ENCODE data around the gene CAMKMT.

CAMKMT gene

DNA sequence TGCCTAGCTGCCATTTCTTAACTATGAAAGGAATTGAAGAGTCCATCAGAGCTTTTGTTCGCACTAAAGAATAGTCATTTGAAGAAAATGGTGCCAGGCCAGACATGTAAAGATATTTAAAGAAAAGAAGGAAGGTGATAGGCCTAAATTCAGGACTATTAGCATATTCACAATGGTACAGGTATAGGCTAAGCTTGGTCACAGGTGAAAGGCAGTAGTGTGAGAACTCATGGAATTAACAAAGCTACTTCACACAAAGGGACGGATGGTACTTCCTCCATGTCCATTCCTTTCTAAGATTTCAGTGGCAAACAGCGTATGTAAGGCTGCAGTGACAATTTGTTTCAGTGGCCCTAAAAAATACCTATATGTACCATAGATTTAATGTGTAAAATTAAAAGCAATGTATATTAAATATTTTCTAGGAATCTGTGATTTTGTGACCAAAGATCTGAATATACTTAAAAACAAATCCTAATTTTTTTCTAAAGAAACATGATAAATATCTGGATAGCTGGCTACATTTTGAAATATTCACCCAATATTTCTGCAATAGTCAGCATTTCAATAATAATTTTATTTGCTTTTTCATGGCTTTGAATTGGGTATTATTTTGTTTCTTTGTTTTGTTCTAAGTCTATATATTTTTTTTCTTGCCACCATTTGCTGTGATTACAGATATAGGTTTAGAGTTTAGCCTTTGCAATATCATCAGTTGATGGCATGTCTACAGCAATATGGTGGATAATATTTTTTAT lies 116.1 kb downstream of the CAMKMT start:
- H3K79me1 ChIP-seq (ENCODE audit: low read depth, low read length) = no peaks in the 10 kb centered on the region
- H2BK15ac ChIP-seq (ENCODE audit: low read length) = no peak overlapping the region
- no peak overlapping the region for H4K8ac ChIP-seq (ENCODE audit: low read depth, low read length)
- H2AFZ ChIP-seq (ENCODE audit: low read length) = peak overlapping the region; percentile 9
- H3K23ac ChIP-seq (ENCODE audit: low read depth, low read length, poor library complexity) = no peak overlapping the region
- H4K91ac ChIP-seq (ENCODE audit: low read depth, low read length, poor library complexity) = no peak overlapping the region
- H3K27me3 ChIP-seq (ENCODE audit: control insufficient read depth in 3 of 3, insufficient read depth in 3 of 3, low read depth in 1 of 3, low read length in 3 of 3) = no peaks in the 10 kb centered on the region
- WGBS, 2 donors (ENCODE audit: extremely low coverage in 2 of 2, insufficient read length in 2 of 2, insufficient replicate concordance in 1 of 2) = no CpG with 5 or more reads among the region's 3 CpGs
- no peak overlapping the region for H3K18ac ChIP-seq (ENCODE audit: low read length)
- H3K4me2 ChIP-seq (ENCODE audit: insufficient read depth, low read length, poor library complexity, severe bottlenecking) = no peak overlapping the region
- no peaks in the 10 kb centered on the region for H3K36me3 ChIP-seq (replicated peaks in 1 of 2; ENCODE audit: control insufficient read depth in 2 of 2, insufficient read depth in 2 of 2, low read length in 2 of 2)
- H2BK5ac ChIP-seq (ENCODE audit: low read length) = no peak overlapping the region
- no peak overlapping the region for H3K4ac ChIP-seq (ENCODE audit: low read length)
- H3K27ac ChIP-seq (replicated peaks; ENCODE audit: low read length) = no peak overlapping the region
- H2AK5ac ChIP-seq (ENCODE audit: low read depth, low read length) = no peak overlapping the region
- H3K4me1 ChIP-seq (ENCODE audit: control insufficient read depth in 2 of 2, insufficient read depth in 1 of 2, low read depth in 1 of 2, low read length in 2 of 2) = peaks cover 2% of the 10 kb centered on the region in 2 donors
- no peak overlapping the region for H3K14ac ChIP-seq (ENCODE audit: low read length)
- DNase-seq (ENCODE audit: low spot score) = no peak
- no peak overlapping the region for H2BK120ac ChIP-seq (ENCODE audit: low read depth, low read length)
- no peaks in the 10 kb centered on the region for H3K9me3 ChIP-seq (replicated peaks in 1 of 2; ENCODE audit: control insufficient read depth in 2 of 2, insufficient read depth in 1 of 2, low read depth in 1 of 2, low read length in 2 of 2)
- no peak overlapping the region for H3K9ac ChIP-seq (ENCODE audit: low read depth, low read length, poor library complexity)
- H3K4me3 ChIP-seq (ENCODE audit: low read length in 2 of 2) = no peak overlapping the region
- no peak overlapping the region for H2BK12ac ChIP-seq (ENCODE audit: low read length)

DNA sequence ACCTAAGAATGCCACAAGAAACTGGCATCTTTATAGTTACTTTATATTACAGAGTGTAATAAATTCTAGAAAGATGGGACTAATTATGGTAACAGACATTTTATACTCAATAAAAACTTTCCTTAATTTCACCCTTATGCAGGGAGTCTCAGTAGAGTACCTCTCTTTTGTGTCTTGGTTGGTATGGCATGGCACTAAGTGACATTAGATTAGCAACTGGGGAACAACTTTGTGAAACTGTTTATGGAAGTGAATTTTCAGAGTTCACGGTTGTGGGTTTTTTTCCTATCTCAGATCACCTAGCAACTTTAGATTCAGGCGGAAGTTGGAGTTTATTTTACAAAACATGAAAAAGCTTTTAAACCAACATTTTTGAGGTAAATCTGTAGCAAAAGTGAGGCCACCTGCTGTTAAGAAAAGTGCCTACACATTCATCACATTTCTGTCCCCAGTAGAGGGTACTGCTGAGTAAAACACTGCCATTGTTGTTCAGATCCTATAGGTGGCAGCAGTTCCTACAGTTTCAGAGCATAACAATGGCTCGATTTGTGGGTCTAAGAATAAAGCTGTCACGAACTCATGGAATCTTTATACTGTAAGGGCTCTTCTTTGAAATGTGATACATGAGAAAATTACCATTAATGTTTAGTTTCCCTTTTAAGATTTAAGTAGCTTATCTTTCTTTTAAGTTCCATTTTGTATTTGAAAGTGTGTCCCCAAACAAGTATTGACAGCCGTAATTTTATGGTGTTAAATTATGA lies 117.6 kb downstream of the CAMKMT start:
- DNase-seq (ENCODE audit: low spot score) = peak; percentile 75
- no peak overlapping the region for H3K18ac ChIP-seq (ENCODE audit: low read length)
- peaks cover 2% of the 10 kb centered on the region in 2 donors for H3K4me1 ChIP-seq (ENCODE audit: control insufficient read depth in 2 of 2, insufficient read depth in 1 of 2, low read depth in 1 of 2, low read length in 2 of 2)
- H3K23ac ChIP-seq (ENCODE audit: low read depth, low read length, poor library complexity) = no peak overlapping the region
- H2BK15ac ChIP-seq (ENCODE audit: low read length) = no peak overlapping the region
- no peak overlapping the region for H3K4me3 ChIP-seq (ENCODE audit: low read length in 2 of 2)
- no peak overlapping the region for H4K8ac ChIP-seq (ENCODE audit: low read depth, low read length)
- no peak overlapping the region for H3K14ac ChIP-seq (ENCODE audit: low read length)
- no peak overlapping the region for H3K4me2 ChIP-seq (ENCODE audit: insufficient read depth, low read length, poor library complexity, severe bottlenecking)
- H3K27me3 ChIP-seq (ENCODE audit: control insufficient read depth in 3 of 3, insufficient read depth in 3 of 3, low read depth in 1 of 3, low read length in 3 of 3) = no peaks in the 10 kb centered on the region
- no peak overlapping the region for H2AFZ ChIP-seq (ENCODE audit: low read length)
- no peak overlapping the region for H2BK5ac ChIP-seq (ENCODE audit: low read length)
- WGBS, 2 donors (ENCODE audit: extremely low coverage in 2 of 2, insufficient read length in 2 of 2, insufficient replicate concordance in 1 of 2) = no CpG with 5 or more reads among the region's 5 CpGs
- H4K91ac ChIP-seq (ENCODE audit: low read depth, low read length, poor library complexity) = no peak overlapping the region
- no peaks in the 10 kb centered on the region for H3K9me3 ChIP-seq (replicated peaks in 1 of 2; ENCODE audit: control insufficient read depth in 2 of 2, insufficient read depth in 1 of 2, low read depth in 1 of 2, low read length in 2 of 2)
- no peaks in the 10 kb centered on the region for H3K36me3 ChIP-seq (replicated peaks in 1 of 2; ENCODE audit: control insufficient read depth in 2 of 2, insufficient read depth in 2 of 2, low read length in 2 of 2)
- no peaks in the 10 kb centered on the region for H3K79me1 ChIP-seq (ENCODE audit: low read depth, low read length)
- H3K9ac ChIP-seq (ENCODE audit: low read depth, low read length, poor library complexity) = no peak overlapping the region
- H2BK12ac ChIP-seq (ENCODE audit: low read length) = no peak overlapping the region
- no peak overlapping the region for H2BK120ac ChIP-seq (ENCODE audit: low read depth, low read length)
- H3K27ac ChIP-seq (replicated peaks; ENCODE audit: low read length) = no peak overlapping the region
- H2AK5ac ChIP-seq (ENCODE audit: low read depth, low read length) = no peak overlapping the region
- no peak overlapping the region for H3K4ac ChIP-seq (ENCODE audit: low read length)

DNA sequence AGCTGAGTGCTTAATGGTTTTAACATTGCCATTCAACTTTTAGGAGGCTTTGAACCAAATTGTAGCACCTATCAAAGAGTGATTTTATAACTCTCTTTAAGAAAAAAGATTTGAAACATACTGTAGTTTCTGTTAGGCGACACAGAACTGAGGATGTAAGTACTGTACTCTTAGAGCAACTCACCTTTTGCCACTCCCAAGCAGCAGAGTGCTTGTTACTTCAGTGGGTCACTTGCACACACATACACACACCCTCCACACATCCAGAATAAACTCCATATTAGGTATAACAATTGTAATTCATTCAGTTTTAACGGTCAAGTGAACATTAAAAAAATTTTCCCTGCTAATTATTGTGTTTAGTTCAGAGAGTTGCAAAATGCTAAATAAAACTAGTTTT lies 118.3 kb downstream of the CAMKMT start:
- H2BK120ac ChIP-seq (ENCODE audit: low read depth, low read length) = no peak overlapping the region
- WGBS, 2 donors (ENCODE audit: extremely low coverage in 2 of 2, insufficient read length in 2 of 2, insufficient replicate concordance in 1 of 2) = no CpG with 5 or more reads among the region's 2 CpGs
- H2AFZ ChIP-seq (ENCODE audit: low read length) = no peak overlapping the region
- H4K8ac ChIP-seq (ENCODE audit: low read depth, low read length) = no peak overlapping the region
- no peak overlapping the region for H2AK5ac ChIP-seq (ENCODE audit: low read depth, low read length)
- no peak overlapping the region for H3K23ac ChIP-seq (ENCODE audit: low read depth, low read length, poor library complexity)
- no peak overlapping the region for H4K91ac ChIP-seq (ENCODE audit: low read depth, low read length, poor library complexity)
- no peak for DNase-seq (ENCODE audit: low spot score)
- H3K9ac ChIP-seq (ENCODE audit: low read depth, low read length, poor library complexity) = no peak overlapping the region
- H2BK5ac ChIP-seq (ENCODE audit: low read length) = no peak overlapping the region
- no peak overlapping the region for H2BK12ac ChIP-seq (ENCODE audit: low read length)
- no peaks in the 10 kb centered on the region for H3K27me3 ChIP-seq (ENCODE audit: control insufficient read depth in 3 of 3, insufficient read depth in 3 of 3, low read depth in 1 of 3, low read length in 3 of 3)
- no peak overlapping the region for H3K27ac ChIP-seq (replicated peaks; ENCODE audit: low read length)
- no peak overlapping the region for H3K18ac ChIP-seq (ENCODE audit: low read length)
- H2BK15ac ChIP-seq (ENCODE audit: low read length) = no peak overlapping the region
- H3K4ac ChIP-seq (ENCODE audit: low read length) = no peak overlapping the region
- peaks cover 2% of the 10 kb centered on the region in 2 donors for H3K4me1 ChIP-seq (ENCODE audit: control insufficient read depth in 2 of 2, insufficient read depth in 1 of 2, low read depth in 1 of 2, low read length in 2 of 2)
- no peaks in the 10 kb centered on the region for H3K9me3 ChIP-seq (replicated peaks in 1 of 2; ENCODE audit: control insufficient read depth in 2 of 2, insufficient read depth in 1 of 2, low read depth in 1 of 2, low read length in 2 of 2)
- H3K36me3 ChIP-seq (replicated peaks in 1 of 2; ENCODE audit: control insufficient read depth in 2 of 2, insufficient read depth in 2 of 2, low read length in 2 of 2) = no peaks in the 10 kb centered on the region
- no peak overlapping the region for H3K4me2 ChIP-seq (ENCODE audit: insufficient read depth, low read length, poor library complexity, severe bottlenecking)
- no peak overlapping the region for H3K4me3 ChIP-seq (ENCODE audit: low read length in 2 of 2)
- H3K79me1 ChIP-seq (ENCODE audit: low read depth, low read length) = no peaks in the 10 kb centered on the region
- H3K14ac ChIP-seq (ENCODE audit: low read length) = no peak overlapping the region

DNA sequence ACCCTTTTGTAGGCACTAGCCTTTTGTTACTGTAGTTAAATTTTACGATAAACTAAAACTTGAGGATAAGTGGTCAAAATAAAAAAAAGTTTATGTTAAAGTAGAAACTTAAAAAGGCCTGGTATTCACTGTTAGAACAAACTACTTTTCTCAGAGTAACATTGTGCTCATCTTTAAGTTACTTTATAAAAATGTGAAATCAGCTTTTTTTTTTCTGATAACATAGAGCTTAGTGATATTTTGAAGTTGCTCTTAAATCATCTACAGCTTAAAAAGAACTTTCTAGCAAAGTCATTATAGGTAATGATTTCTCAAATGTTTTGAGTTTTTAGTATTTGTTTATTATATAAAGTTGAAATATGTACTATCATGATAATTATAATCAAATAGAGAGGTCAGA lies 125.3 kb downstream of the CAMKMT start:
- H3K23ac ChIP-seq (ENCODE audit: low read depth, low read length, poor library complexity) = no peak overlapping the region
- DNase-seq (ENCODE audit: low spot score) = no peak
- no peaks in the 10 kb centered on the region for H3K79me1 ChIP-seq (ENCODE audit: low read depth, low read length)
- no peak overlapping the region for H3K18ac ChIP-seq (ENCODE audit: low read length)
- H2AFZ ChIP-seq (ENCODE audit: low read length) = no peak overlapping the region
- no peak overlapping the region for H4K8ac ChIP-seq (ENCODE audit: low read depth, low read length)
- no peak overlapping the region for H3K4me2 ChIP-seq (ENCODE audit: insufficient read depth, low read length, poor library complexity, severe bottlenecking)
- no peak overlapping the region for H2BK5ac ChIP-seq (ENCODE audit: low read length)
- no peak overlapping the region for H3K4me3 ChIP-seq (ENCODE audit: low read length in 2 of 2)
- H2BK120ac ChIP-seq (ENCODE audit: low read depth, low read length) = no peak overlapping the region
- H3K9ac ChIP-seq (ENCODE audit: low read depth, low read length, poor library complexity) = no peak overlapping the region
- H3K36me3 ChIP-seq (replicated peaks in 1 of 2; ENCODE audit: control insufficient read depth in 2 of 2, insufficient read depth in 2 of 2, low read length in 2 of 2) = no peaks in the 10 kb centered on the region
- H2BK12ac ChIP-seq (ENCODE audit: low read length) = no peak overlapping the region
- no peak overlapping the region for H3K27ac ChIP-seq (replicated peaks; ENCODE audit: low read length)
- WGBS, 2 donors (ENCODE audit: extremely low coverage in 2 of 2, insufficient read length in 2 of 2, insufficient replicate concordance in 1 of 2) = no CpG with 5 or more reads among the region's 1 CpG
- H2BK15ac ChIP-seq (ENCODE audit: low read length) = no peak overlapping the region
- no peak overlapping the region for H3K4ac ChIP-seq (ENCODE audit: low read length)
- H2AK5ac ChIP-seq (ENCODE audit: low read depth, low read length) = no peak overlapping the region
- H4K91ac ChIP-seq (ENCODE audit: low read depth, low read length, poor library complexity) = no peak overlapping the region
- no peak overlapping the region for H3K14ac ChIP-seq (ENCODE audit: low read length)
- H3K27me3 ChIP-seq (ENCODE audit: control insufficient read depth in 3 of 3, insufficient read depth in 3 of 3, low read depth in 1 of 3, low read length in 3 of 3) = no peaks in the 10 kb centered on the region
- H3K9me3 ChIP-seq (replicated peaks in 1 of 2; ENCODE audit: control insufficient read depth in 2 of 2, insufficient read depth in 1 of 2, low read depth in 1 of 2, low read length in 2 of 2) = no peaks in the 10 kb centered on the region
- no peaks in the 10 kb centered on the region for H3K4me1 ChIP-seq (ENCODE audit: control insufficient read depth in 2 of 2, insufficient read depth in 1 of 2, low read depth in 1 of 2, low read length in 2 of 2)
